ENCODE results near the gene FBXL13. TPM values are rescaled to one million over a fixed set of nuclear protein-coding genes. Genes with fewer than 3 reads are reported as not detected.
"Not testable (repeated sequence)": the region's sequence is repeated elsewhere in the genome, so short reads cannot be mapped to it uniquely, and the experiment has no call there.

Gene FBXL13
- total RNA-seq, 1 donor from 2014 or later, result 3.7 TPM

DNA sequence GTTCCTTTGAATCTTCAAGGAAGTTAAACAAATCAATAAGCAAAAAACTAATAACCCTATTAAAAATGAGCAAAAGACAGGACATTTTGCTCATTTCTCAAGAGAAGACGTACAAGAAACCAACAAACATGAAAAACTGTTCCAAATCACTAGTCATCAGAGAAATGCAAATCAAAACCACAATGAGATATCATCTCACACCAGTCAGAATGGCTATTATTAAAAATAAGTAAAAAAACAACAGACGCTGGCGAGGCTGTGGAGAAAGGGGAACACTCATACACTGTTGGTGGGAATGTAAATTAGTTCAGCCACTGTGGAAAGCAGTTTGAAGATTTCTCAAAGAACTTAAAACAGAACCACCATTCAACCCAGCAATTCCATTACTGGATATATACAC lies 304.1 kb downstream of the FBXL13 start:
- not testable (repeated sequence) for H3K27ac ChIP-seq (ENCODE audit: low read depth, low read length); H3K4me1 ChIP-seq (ENCODE audit: control insufficient read depth in 3 of 3, insufficient read depth in 3 of 3, low read length in 3 of 3); H3K27me3 ChIP-seq (ENCODE audit: control insufficient read depth in 3 of 3, insufficient read depth in 3 of 3, low read length in 3 of 3); H3K4me3 ChIP-seq (ENCODE audit: low read length in 3 of 3); H3K36me3 ChIP-seq (ENCODE audit: control insufficient read depth in 3 of 3, insufficient read depth in 3 of 3, low read length in 3 of 3); H3K9ac ChIP-seq (ENCODE audit: low read depth in 1 of 3, low read length in 3 of 3); H3K9me3 ChIP-seq (ENCODE audit: control insufficient read depth in 3 of 3, low read length in 3 of 3)

- not testable (repeated sequence) for H3K27ac ChIP-seq (ENCODE audit: low read depth, low read length); H3K4me1 ChIP-seq (ENCODE audit: control insufficient read depth in 3 of 3, insufficient read depth in 3 of 3, low read length in 3 of 3); H3K27me3 ChIP-seq (ENCODE audit: control insufficient read depth in 3 of 3, insufficient read depth in 3 of 3, low read length in 3 of 3); H3K9ac ChIP-seq (ENCODE audit: low read depth in 1 of 3, low read length in 3 of 3); H3K9me3 ChIP-seq (ENCODE audit: control insufficient read depth in 3 of 3, low read length in 3 of 3); H3K36me3 ChIP-seq (ENCODE audit: control insufficient read depth in 3 of 3, insufficient read depth in 3 of 3, low read length in 3 of 3); H3K4me3 ChIP-seq (ENCODE audit: low read length in 3 of 3)
Observed at GRCh38 chr7:102769657-102770192, 304.9 kb downstream of the FBXL13 start.

DNA sequence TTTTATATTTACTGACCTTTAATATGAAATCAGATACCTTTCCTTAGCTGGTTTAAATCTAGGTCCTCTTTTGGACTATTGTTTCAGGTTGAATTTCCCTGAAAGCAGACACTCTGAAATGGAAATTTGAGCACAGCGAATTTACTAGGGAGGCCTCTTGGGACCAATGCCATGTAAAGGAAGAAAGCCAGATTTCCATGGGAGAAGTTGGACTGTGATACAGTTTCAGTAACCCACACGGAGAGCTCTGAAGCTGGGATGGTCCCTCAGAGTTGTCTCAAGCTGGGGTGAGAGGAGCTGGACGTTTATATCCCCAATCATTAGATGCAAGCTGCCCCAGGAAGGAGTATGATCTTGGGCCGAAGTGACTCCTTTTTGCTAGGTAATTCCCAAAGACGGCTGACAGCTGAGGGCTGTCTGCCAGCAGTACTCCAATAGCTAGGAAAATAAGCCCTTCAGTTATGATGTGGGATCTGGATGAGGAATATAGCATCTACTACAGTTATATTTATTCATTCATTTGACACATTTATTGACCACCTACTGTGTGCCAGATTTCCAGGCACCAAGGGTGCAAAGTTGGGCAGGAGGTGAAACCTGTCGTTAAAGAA lies 311.2 kb downstream of the FBXL13 start:
- not testable (repeated sequence) for H3K4me1 ChIP-seq (ENCODE audit: control insufficient read depth in 3 of 3, insufficient read depth in 3 of 3, low read length in 3 of 3); H3K27me3 ChIP-seq (ENCODE audit: control insufficient read depth in 3 of 3, insufficient read depth in 3 of 3, low read length in 3 of 3); H3K9ac ChIP-seq (ENCODE audit: low read depth in 1 of 3, low read length in 3 of 3); H3K27ac ChIP-seq (ENCODE audit: low read depth, low read length); H3K36me3 ChIP-seq (ENCODE audit: control insufficient read depth in 3 of 3, insufficient read depth in 3 of 3, low read length in 3 of 3); H3K9me3 ChIP-seq (ENCODE audit: control insufficient read depth in 3 of 3, low read length in 3 of 3); H3K4me3 ChIP-seq (ENCODE audit: low read length in 3 of 3)

Small RNA genes within 50 kb of the gene (small RNA-seq; reads per million reads assigned to genes)
- gene RNU6-1136P, result not detected

Other genes with a start within 250 kb of the FBXL13 start
- gene LRRC17, start 161.8 kb downstream of the FBXL13 start, total RNA-seq, result 28.2 TPM
- 19.8 TPM for gene ARMC10, start 344 bp upstream of the FBXL13 start, total RNA-seq
- gene NAPEPLD, start 74.3 kb upstream of the FBXL13 start, total RNA-seq, result 12.0 TPM
- gene PMPCB, start 222.6 kb upstream of the FBXL13 start, total RNA-seq, result 53.8 TPM

All from skeletal muscle tissue (tissue), 5 donors.